ENCODE data around the gene MCEE. TPM values are rescaled to one million over a fixed set of nuclear protein-coding genes. Genes with fewer than 3 reads are reported as not detected.

MCEE gene
- total and polyA plus RNA-seq, 2 of the 4 experiments (the other 2 are of a cell fraction), result 11.1 to 15.0 TPM

DNA sequence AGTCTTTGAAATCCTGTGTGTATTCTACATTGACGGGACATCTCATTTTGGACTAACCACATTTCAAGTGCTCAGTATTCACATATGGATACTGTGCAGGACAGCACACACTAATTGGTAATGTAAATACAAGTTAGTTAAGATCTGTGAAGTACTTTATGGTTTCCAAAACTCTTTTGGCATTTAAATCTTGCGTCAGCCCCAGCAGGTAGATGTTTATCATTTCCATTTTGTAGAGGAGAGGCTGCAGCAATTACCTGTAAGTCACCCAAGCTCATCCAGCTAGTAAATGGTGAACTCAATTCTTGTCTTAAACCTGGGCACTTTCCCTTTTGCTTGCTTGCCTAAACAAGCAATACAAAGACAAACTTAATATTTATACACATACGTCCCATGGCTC, 63.2 kb downstream of the MCEE start:
- Histone ChIP-seq H3K4me3 (ENCODE audit: insufficient read depth, low read depth, low read length) (no peak overlapping the region), H3K27ac (ENCODE audit: insufficient read depth, low read length) (no peak overlapping the region), H3K27me3 (ENCODE audit: control insufficient read depth, insufficient read depth, low read length) (peaks cover 8% of the 10 kb centered on the region), H3K18ac (ENCODE audit: low read depth, low read length) (no peak overlapping the region), H2BK15ac (ENCODE audit: low read depth, low read length) (no peak overlapping the region), H3K9ac (ENCODE audit: low read depth, low read length) (no peak overlapping the region), H3K36me3 (ENCODE audit: control insufficient read depth, insufficient read depth, low read length) (peaks cover 9% of the 10 kb centered on the region), H3K4ac (ENCODE audit: low read depth, low read length) (no peak overlapping the region), H3K79me1 (ENCODE audit: low read depth in 1 of 2, low read length in 2 of 2) (peaks cover 18 to 41% of the 10 kb centered on the region in 2 experiments), H3K56ac (ENCODE audit: extremely low read depth, insufficient read depth, low read length) (no peak overlapping the region), H2BK20ac (ENCODE audit: low read depth, low read length) (no peak overlapping the region; the same call in 1 of the 2 replicates), H2AK5ac (ENCODE audit: low read depth, low read length) (no peak overlapping the region), H3K9me1 (ENCODE audit: insufficient read depth, low read length) (peaks cover 16% of the 10 kb centered on the region), H4K5ac (ENCODE audit: low read depth, low read length) (no peak overlapping the region), H4K8ac (ENCODE audit: low read depth in 2 of 2, low read length in 2 of 2) (0 out of 4 replicates have a peak overlapping the region, but pooled peaks of 1 of the 2 experiments have one; percentile 7), H2BK5ac (ENCODE audit: low read depth, low read length, poor library complexity, severe bottlenecking) (no peak overlapping the region), H2BK120ac (ENCODE audit: low read depth, low read length) (no peak overlapping the region), H2AK9ac (replicated peaks; ENCODE audit: low read depth, low read length, poor library complexity) (no peak overlapping the region), H4K20me1 (ENCODE audit: insufficient read depth, low read length) (0 out of 2 replicates have a peak, but pooled peaks cover under 1% of the 10 kb centered on the region), H3K4me2 (ENCODE audit: low read depth, low read length) (no peak overlapping the region), H3K4me1 (ENCODE audit: control insufficient read depth, insufficient read depth, low read length) (peaks cover 21% of the 10 kb centered on the region), H4K91ac (ENCODE audit: insufficient read depth, low read depth, low read length) (no peak overlapping the region), H3K14ac (replicated peaks; ENCODE audit: low read depth, low read length) (no peak overlapping the region), H3K9me3 (ENCODE audit: control insufficient read depth, insufficient read depth, low read length) (no peaks in the 10 kb centered on the region), H2AFZ (replicated peaks; ENCODE audit: low read length, poor library complexity) (no peak overlapping the region), H3K23ac (ENCODE audit: low read depth, low read length) (no peak overlapping the region)
- dilution Hi-C loops (cut with HindIII; ENCODE audit: low sequenced_read_pairs, unreplicated experiment) (no loop called here), intact Hi-C loops (cut with micrococcal nuclease) (loop anchor here (5.0 kb wide), 1 partner anchor 90 kb away; the partner anchor contains the start of gene ANKRD53), in situ Hi-C loops (cut with MboI; ENCODE audit: low sequenced_read_pairs) (no loop called here)
- no TSS peak for BruUV-seq (replicated peaks)
- no CpG with 5 or more reads among the region's 3 CpGs for WGBS, 2 experiments (ENCODE audit: extremely low coverage in 2 of 2, insufficient read length in 1 of 2)
- DNase-seq (no peak), ATAC-seq (ENCODE audit: low read depth) (no peak)
- CTCF ChIA-PET, result no interaction called here
- TF ChIP-seq CHD1 (IDR thresholded peaks at IDR 0.05; ENCODE audit: low read depth, low read length) (no peak), NFE2L2 (IDR thresholded peaks at IDR 0.05; ENCODE audit: low read depth, low read length) (no peak), RFX5 (IDR thresholded peaks at IDR 0.05; ENCODE audit: low read depth, low read length) (no peak), SMC3 (IDR thresholded peaks at IDR 0.05; ENCODE audit: low read depth, low read length) (no peak), MXI1 (IDR thresholded peaks at IDR 0.05; ENCODE audit: borderline replicate concordance, low read depth, low read length) (no peak), RCOR1 (IDR thresholded peaks at IDR 0.05; ENCODE audit: insufficient replicate concordance, low read length) (no peak), RAD21 (IDR thresholded peaks at IDR 0.05; ENCODE audit: low read length) (no peak), FOS (IDR thresholded peaks at IDR 0.05; ENCODE audit: low read depth, low read length) (no peak)
- TF ChIP-seq, protein P1, sequence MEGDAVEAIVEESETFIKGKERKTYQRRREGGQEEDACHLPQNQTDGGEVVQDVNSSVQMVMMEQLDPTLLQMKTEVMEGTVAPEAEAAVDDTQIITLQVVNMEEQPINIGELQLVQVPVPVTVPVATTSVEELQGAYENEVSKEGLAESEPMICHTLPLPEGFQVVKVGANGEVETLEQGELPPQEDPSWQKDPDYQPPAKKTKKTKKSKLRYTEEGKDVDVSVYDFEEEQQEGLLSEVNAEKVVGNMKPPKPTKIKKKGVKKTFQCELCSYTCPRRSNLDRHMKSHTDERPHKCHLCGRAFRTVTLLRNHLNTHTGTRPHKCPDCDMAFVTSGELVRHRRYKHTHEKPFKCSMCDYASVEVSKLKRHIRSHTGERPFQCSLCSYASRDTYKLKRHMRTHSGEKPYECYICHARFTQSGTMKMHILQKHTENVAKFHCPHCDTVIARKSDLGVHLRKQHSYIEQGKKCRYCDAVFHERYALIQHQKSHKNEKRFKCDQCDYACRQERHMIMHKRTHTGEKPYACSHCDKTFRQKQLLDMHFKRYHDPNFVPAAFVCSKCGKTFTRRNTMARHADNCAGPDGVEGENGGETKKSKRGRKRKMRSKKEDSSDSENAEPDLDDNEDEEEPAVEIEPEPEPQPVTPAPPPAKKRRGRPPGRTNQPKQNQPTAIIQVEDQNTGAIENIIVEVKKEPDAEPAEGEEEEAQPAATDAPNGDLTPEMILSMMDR (conservative IDR thresholded peaks at IDR 0.05; ENCODE audit: low read depth, low read length), result no peak
- TF ChIP-seq, protein P2, sequence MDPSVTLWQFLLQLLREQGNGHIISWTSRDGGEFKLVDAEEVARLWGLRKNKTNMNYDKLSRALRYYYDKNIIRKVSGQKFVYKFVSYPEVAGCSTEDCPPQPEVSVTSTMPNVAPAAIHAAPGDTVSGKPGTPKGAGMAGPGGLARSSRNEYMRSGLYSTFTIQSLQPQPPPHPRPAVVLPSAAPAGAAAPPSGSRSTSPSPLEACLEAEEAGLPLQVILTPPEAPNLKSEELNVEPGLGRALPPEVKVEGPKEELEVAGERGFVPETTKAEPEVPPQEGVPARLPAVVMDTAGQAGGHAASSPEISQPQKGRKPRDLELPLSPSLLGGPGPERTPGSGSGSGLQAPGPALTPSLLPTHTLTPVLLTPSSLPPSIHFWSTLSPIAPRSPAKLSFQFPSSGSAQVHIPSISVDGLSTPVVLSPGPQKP (IDR thresholded peaks at IDR 0.05; ENCODE audit: borderline replicate concordance, low read depth, low read length), result no peak
- POLR2A ChIA-PET (ENCODE audit: unreplicated experiment), result no interaction called here

Measured in IMR-90 (cell line).